ENCODE measurements around the gene PPP2R1B. TPM values are rescaled to one million over a fixed set of nuclear protein-coding genes. Genes with fewer than 3 reads are reported as not detected.
A peak's percentile ranks its signal among the peaks of the same experiment; 100 is the strongest.

The PPP2R1B gene
- total RNA-seq, 2 donors from 2014 or later, result 15.4 to 41.4 TPM

GRCh38 chr11:111793863-111794262 is 27.7 kb upstream of the PPP2R1B start:
- no peak for TF ChIP-seq POLR2A (IDR thresholded peaks at IDR 0.05)
- TF ChIP-seq, protein P1, sequence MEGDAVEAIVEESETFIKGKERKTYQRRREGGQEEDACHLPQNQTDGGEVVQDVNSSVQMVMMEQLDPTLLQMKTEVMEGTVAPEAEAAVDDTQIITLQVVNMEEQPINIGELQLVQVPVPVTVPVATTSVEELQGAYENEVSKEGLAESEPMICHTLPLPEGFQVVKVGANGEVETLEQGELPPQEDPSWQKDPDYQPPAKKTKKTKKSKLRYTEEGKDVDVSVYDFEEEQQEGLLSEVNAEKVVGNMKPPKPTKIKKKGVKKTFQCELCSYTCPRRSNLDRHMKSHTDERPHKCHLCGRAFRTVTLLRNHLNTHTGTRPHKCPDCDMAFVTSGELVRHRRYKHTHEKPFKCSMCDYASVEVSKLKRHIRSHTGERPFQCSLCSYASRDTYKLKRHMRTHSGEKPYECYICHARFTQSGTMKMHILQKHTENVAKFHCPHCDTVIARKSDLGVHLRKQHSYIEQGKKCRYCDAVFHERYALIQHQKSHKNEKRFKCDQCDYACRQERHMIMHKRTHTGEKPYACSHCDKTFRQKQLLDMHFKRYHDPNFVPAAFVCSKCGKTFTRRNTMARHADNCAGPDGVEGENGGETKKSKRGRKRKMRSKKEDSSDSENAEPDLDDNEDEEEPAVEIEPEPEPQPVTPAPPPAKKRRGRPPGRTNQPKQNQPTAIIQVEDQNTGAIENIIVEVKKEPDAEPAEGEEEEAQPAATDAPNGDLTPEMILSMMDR (IDR thresholded peaks at IDR 0.05), result no peak
- no peak for TF ChIP-seq POLR2AphosphoS5 (IDR thresholded peaks at IDR 0.05)
- no peaks in the 10 kb centered on the region for H3K27me3 ChIP-seq (replicated peaks; ENCODE audit: insufficient read depth)
- WGBS, result 88% methylated on average over 5 of the region's 5 CpGs
- no peaks in the 10 kb centered on the region for H3K9me3 ChIP-seq
- H3K36me3 ChIP-seq, result no peaks in the 10 kb centered on the region
- H3K4me1 ChIP-seq (replicated peaks), result no peaks in the 10 kb centered on the region
- no peak overlapping the region for H3K27ac ChIP-seq
- H3K4me3 ChIP-seq, result no peak overlapping the region
- intact Hi-C loops (cut with DNase I), result no loop called here
- DNase-seq (ENCODE audit: low spot score), result no peak

GRCh38 chr11:111792955-111793500 is 26.8 kb upstream of the PPP2R1B start:
- intact Hi-C loops (cut with DNase I), result no loop called here
- TF ChIP-seq, protein P1 (IDR thresholded peaks at IDR 0.05), result no peak
- TF ChIP-seq POLR2AphosphoS5 (IDR thresholded peaks at IDR 0.05), result no peak
- TF ChIP-seq POLR2A (IDR thresholded peaks at IDR 0.05), result no peak
- Histone ChIP-seq H3K4me3 (no peak overlapping the region), H3K36me3 (no peaks in the 10 kb centered on the region), H3K27me3 (replicated peaks; ENCODE audit: insufficient read depth) (no peaks in the 10 kb centered on the region), H3K9me3 (no peaks in the 10 kb centered on the region), H3K4me1 (replicated peaks) (peaks cover 6% of the 10 kb centered on the region), H3K27ac (no peak overlapping the region)
- WGBS, result 89% methylated on average over 6 of the region's 6 CpGs
- DNase-seq (ENCODE audit: low spot score), result no peak

DNA sequence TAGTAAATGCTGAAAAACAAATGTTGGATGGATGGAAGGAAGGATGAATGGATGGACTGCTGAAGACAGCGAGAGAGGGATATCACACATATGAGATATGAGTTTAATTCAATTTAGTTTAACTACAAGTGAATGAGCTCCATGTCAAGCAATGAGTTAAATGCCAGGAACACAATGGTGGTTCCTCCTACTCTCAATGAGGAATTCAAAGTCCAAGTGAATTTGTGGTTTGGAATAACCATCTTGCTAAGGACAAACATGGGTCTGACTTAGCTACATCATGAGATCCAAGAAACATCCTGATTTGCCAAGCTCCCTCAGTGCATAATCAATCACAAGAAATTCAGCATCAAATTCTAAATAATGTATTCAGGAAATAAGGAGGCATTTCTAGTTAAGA is 26.1 kb upstream of the PPP2R1B start:
- Histone ChIP-seq H3K9me3 (no peaks in the 10 kb centered on the region), H3K27me3 (replicated peaks; ENCODE audit: insufficient read depth) (no peaks in the 10 kb centered on the region), H3K4me3 (no peak overlapping the region), H3K4me1 (replicated peaks) (peaks cover 8% of the 10 kb centered on the region), H3K27ac (no peak overlapping the region), H3K36me3 (no peaks in the 10 kb centered on the region)
- DNase-seq (ENCODE audit: low spot score), result no peak
- intact Hi-C loops (cut with DNase I), result no loop called here
- 97% methylated on average over 1 of the region's 1 CpG for WGBS
- TF ChIP-seq POLR2A (IDR thresholded peaks at IDR 0.05) (no peak), POLR2AphosphoS5 (IDR thresholded peaks at IDR 0.05) (no peak)
- TF ChIP-seq, protein P1 (IDR thresholded peaks at IDR 0.05), result no peak

DNA sequence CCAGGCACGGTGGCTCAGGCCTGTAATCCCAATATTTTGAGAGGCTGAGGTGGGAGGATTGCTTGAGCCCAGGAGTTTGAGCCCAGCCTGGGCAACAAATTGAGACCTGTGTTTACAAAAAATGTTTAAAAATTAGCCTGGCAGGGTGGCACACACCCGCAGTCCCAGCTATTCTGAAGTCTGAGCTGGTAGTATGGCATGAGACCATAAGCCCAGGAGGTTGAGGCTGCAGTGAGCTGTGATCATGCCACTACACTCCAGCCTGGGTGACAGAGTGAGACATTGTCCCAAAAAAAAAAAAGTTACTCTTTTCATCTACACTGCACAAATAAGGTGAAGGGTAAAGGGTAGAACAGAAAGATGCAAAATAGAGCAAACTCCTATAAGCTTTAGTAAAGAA is 22.3 kb upstream of the PPP2R1B start:
- TF ChIP-seq POLR2AphosphoS5 (IDR thresholded peaks at IDR 0.05) (no peak), POLR2A (IDR thresholded peaks at IDR 0.05) (no peak)
- TF ChIP-seq, protein P1 (IDR thresholded peaks at IDR 0.05), result no peak

DNA sequence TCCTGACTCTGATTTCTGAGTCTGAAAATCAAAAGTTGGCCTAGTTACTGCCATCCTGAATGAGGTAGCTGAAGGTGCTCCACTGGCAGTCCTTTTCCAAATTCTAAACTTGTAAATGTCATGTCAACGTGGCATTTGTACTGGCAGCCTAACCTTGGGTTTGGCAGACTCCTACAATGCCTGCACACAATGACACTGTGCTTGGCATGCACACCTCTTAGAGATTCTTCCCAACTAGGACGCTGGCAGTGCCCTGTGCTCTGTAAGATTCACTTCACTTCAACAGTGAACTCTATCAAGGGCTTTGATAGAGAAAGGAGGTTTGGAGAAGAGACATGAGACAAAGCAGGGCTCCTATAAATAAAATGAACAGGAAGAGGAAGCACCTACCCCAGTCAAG is 21.9 kb upstream of the PPP2R1B start:
- 20% methylated on average over 2 of the region's 2 CpGs for WGBS
- TF ChIP-seq, protein P1 (IDR thresholded peaks at IDR 0.05), result no peak
- peak; percentile 64 for TF ChIP-seq POLR2AphosphoS5 (IDR thresholded peaks at IDR 0.05)
- no peak for TF ChIP-seq POLR2A (IDR thresholded peaks at IDR 0.05)
- Histone ChIP-seq H3K4me1 (replicated peaks) (peaks cover 8% of the 10 kb centered on the region), H3K9me3 (no peaks in the 10 kb centered on the region), H3K36me3 (no peaks in the 10 kb centered on the region), H3K4me3 (no peak overlapping the region), H3K27ac (peak overlapping the region in 1 of 2 donors; percentile 50), H3K27me3 (replicated peaks; ENCODE audit: insufficient read depth) (no peaks in the 10 kb centered on the region)
- peak; percentile 81 for DNase-seq (ENCODE audit: low spot score)
- intact Hi-C loops (cut with DNase I), result no loop called here

More for the DNA sequence above, 22.3 kb upstream of the PPP2R1B start:
- no peaks in the 10 kb centered on the region for H3K27me3 ChIP-seq (replicated peaks; ENCODE audit: insufficient read depth)
- H3K36me3 ChIP-seq, result no peaks in the 10 kb centered on the region
- 56% methylated on average over 2 of the region's 2 CpGs for WGBS
- DNase-seq (ENCODE audit: low spot score), result no peak
- H3K27ac ChIP-seq, result peak overlapping the region in 1 of 2 donors; percentile 50
- H3K4me3 ChIP-seq, result no peak overlapping the region
- peaks cover 8% of the 10 kb centered on the region for H3K4me1 ChIP-seq (replicated peaks)
- H3K9me3 ChIP-seq, result no peaks in the 10 kb centered on the region
- intact Hi-C loops (cut with DNase I), result no loop called here

Measured in prostate gland (tissue), 2 donors.